ENCODE results near the gene CMTM6. TPM values are rescaled to one million over a fixed set of nuclear protein-coding genes. Genes with fewer than 3 reads are reported as not detected.

CMTM6 gene
- total and polyA plus RNA-seq, 10 of the 15 experiments (the other 5 are each of a cell fraction or from before 2014, with no cell fraction given), result 27.1 to 97.3 (median 61.4) TPM

DNA sequence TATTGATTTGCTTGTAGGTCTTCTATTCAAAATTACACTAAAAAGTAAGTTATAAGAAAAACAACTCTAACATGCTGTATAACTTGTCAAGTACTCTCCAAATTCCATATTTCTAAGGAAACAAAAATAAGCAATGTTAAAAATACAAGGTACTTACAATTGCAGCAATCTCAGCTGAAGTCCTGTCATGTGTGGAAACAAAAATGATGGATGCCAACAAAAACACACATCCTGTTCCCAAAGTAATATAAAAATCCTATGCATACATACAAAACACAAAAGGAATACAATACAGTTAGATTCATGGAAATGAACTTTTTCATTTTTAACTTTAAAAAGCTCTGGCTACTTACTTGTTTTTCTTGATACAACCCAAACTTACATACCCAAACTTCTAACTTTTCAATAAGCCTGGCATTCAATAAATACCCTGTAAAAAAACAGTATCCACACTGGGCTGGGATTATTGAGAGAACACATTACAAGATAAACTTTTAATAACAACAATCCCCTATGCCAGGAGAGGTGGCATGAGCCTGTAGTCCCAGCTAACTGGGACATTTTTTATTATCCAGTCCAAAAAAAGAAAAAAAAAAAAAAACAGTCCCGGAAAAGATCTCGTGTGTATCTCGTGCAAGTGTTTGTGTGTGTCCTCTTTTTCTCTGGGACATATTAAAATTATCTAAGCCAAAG lies 14.7 kb downstream of the CMTM6 start:
- Histone ChIP-seq H4K20me1 (ENCODE audit: control insufficient read depth, insufficient read depth) (no peaks in the 10 kb centered on the region), H3K4me2 (ENCODE audit: control insufficient read depth, insufficient read depth) (no peak overlapping the region), H3K4me1 (ENCODE audit: control insufficient read depth, insufficient read depth, low read length) (no peaks in the 10 kb centered on the region), H3K36me3 (ENCODE audit: control insufficient read depth in 2 of 2, insufficient read depth in 2 of 2, low read length in 1 of 2) (no peaks in the 10 kb centered on the region; a peak in 1 of 4 replicates), H3K4me3 (no peak overlapping the region), H3K79me2 (ENCODE audit: control insufficient read depth, insufficient read depth, low read length) (no peaks in the 10 kb centered on the region), H3K27me3 (replicated peaks in 1 of 2; ENCODE audit: control insufficient read depth in 2 of 2, insufficient read depth in 2 of 2, low read length in 1 of 2) (no peaks in the 10 kb centered on the region), H3K27ac (ENCODE audit: control insufficient read depth, insufficient read depth) (no peak overlapping the region), H3K9ac (ENCODE audit: control insufficient read depth, insufficient read depth, low read length) (no peak overlapping the region), H3K9me3 (replicated peaks; ENCODE audit: control insufficient read depth, insufficient read depth, low read length) (no peaks in the 10 kb centered on the region), H2AFZ (ENCODE audit: control insufficient read depth, low read depth, low read length) (no peak overlapping the region)
- ChIA-PET SMC1A (ENCODE audit: uncharacterized antibody, unreplicated experiment) (interaction anchor here (0.7 to 1.7 kb wide), 5 partner anchors 14 to 25 kb away, joined by 3 to 4 read pairs (median 3); no protein-coding TSS in a partner anchor), RAD21 (ENCODE audit: unreplicated experiment) (interaction anchor here (0.7 to 3.6 kb wide), 4 partner anchors 11 to 113 kb away, joined by 3 to 10 read pairs (median 5); no protein-coding TSS in a partner anchor), CTCF (interaction anchor here (1.2 to 1.5 kb wide), 2 partner anchors 10 to 63 kb away, joined by 4 to 5 read pairs; no protein-coding TSS in a partner anchor), POLR2A (interaction anchor here (0.6 to 1.8 kb wide), 6 partner anchors 10 to 218 kb away, joined by 3 to 5 read pairs (median 4); no protein-coding TSS in a partner anchor)
- no TSS peak for BruUV-seq (replicated peaks)
- ATAC-seq, result no peak
- intact Hi-C loops (cut with micrococcal nuclease; ENCODE audit: unreplicated experiment) (no loop called here), in situ Hi-C loops (cut with MboI) (no loop called here)
- WGBS (ENCODE audit: insufficient coverage, insufficient replicate concordance, low lambda C conversion rate, missing lambda C conversion rate), result 100% methylated on average over 3 of the region's 3 CpGs
- DNase-seq (ENCODE audit: low read depth, low spot score), result no peak
- FAIRE-seq, result no peak
- no peak for TF ChIP-seq NR2C2 (IDR thresholded peaks at IDR 0.05; ENCODE audit: borderline replicate concordance, control insufficient read depth, insufficient read length, low read depth)
- TF ChIP-seq NFYB (IDR thresholded peaks at IDR 0.05; ENCODE audit: insufficient read depth, low read depth, low read length), result no peak
- TF ChIP-seq RUNX3 (IDR thresholded peaks at IDR 0.05; ENCODE audit: low read length), result no peak
- no peak for TF ChIP-seq RAD21 (IDR thresholded peaks at IDR 0.05; ENCODE audit: insufficient read depth, low read depth, low read length)
- no peak for TF ChIP-seq SIN3A (IDR thresholded peaks at IDR 0.05; ENCODE audit: low read depth, low read length)
- no peak for TF ChIP-seq SIX5 (IDR thresholded peaks at IDR 0.05; ENCODE audit: low read depth, low read length, severe bottlenecking)
- TF ChIP-seq BRCA1 (IDR thresholded peaks at IDR 0.05; ENCODE audit: low read depth, low read length), result no peak
- TF ChIP-seq ZNF217 (IDR thresholded peaks at IDR 0.05), result no peak
- TF ChIP-seq CEBPB (IDR thresholded peaks at IDR 0.05; ENCODE audit: borderline replicate concordance in 1 of 2, low read depth in 2 of 2, low read length in 2 of 2), result no peak

Measured in GM12878 (cell line).